Thoracic aorta (tissue), 2 donors: ENCODE measurements around the gene TMEM54. TPM values are rescaled to one million over a fixed set of nuclear protein-coding genes. Genes with fewer than 3 reads are reported as not detected.

ENCODE experiments used
- ATAC-seq: fragments of 150-250 bp; one replicate; pipeline ENCODE4 v1.8.0; 2017; ENCODE audit warnings: low read depth; ENCODE audit not compliant: insufficient number of reproducible peaks, low FRiP score
- DNase-seq: peaks from one replicate; pipeline ENCODE4 v3.0.0-alpha.2; 2020; ENCODE audit warnings: low spot score
- H3K27ac ChIP-seq, 2 donors: fragments of 200-600 bp; sonication (generic); 1 replicate in 1 of 2; 2 replicates in 1 of 2; pipeline ENCODE4 v1.5.1; 2016; ENCODE audit warnings: mild to moderate bottlenecking in 2 of 2, moderate library complexity in 2 of 2
- H3K27me3 ChIP-seq: fragments of 200-600 bp; sonication (generic); replicated peaks from 2 replicates; pipeline ENCODE4 v1.6.0; 2016; ENCODE audit warnings: mild to moderate bottlenecking; ENCODE audit not compliant: insufficient read depth
- H3K36me3 ChIP-seq: fragments of 200-600 bp; sonication (generic); one replicate; pipeline ENCODE4 v1.5.1; 2016
- H3K4me1 ChIP-seq, 2 donors: fragments of 200-600 bp; sonication (generic); 1 replicate in 1 of 2; 2 replicates in 1 of 2; pipeline versions ENCODE4 v1.5.1 to v1.6.0; 2016; ENCODE audit warnings: low read depth in 2 of 2, mild to moderate bottlenecking in 1 of 2; ENCODE audit not compliant: control insufficient read depth in 1 of 2
- H3K4me3 ChIP-seq: fragments of 200-600 bp; sonication (generic); 2 replicates; pipeline ENCODE4 v1.5.1; 2016; ENCODE audit warnings: mild to moderate bottlenecking
- H3K9me3 ChIP-seq: fragments of 200-600 bp; sonication (generic); 2 replicates; pipeline ENCODE4 v1.5.1; 2016
- total RNA-seq, 2 donors: library from RNA; depleted of rRNA; stranded (reverse); fragments of >200 nt; gene quantifications; one replicate each; pipeline versions ENCODE4 v1.1.0 to v1.2.3, GENCODE V29; 2016
- TF ChIP-seq, protein P1 (sequence below): fragments of 200-600 bp; sonication (generic); IDR thresholded peaks from one replicate; pipeline ENCODE4 v1.5.1; 2019; ENCODE audit warnings: antibody characterized with exemption

The TMEM54 gene
- total RNA-seq, 2 donors from 2014 or later, result 28.1 to 56.6 TPM

DNA sequence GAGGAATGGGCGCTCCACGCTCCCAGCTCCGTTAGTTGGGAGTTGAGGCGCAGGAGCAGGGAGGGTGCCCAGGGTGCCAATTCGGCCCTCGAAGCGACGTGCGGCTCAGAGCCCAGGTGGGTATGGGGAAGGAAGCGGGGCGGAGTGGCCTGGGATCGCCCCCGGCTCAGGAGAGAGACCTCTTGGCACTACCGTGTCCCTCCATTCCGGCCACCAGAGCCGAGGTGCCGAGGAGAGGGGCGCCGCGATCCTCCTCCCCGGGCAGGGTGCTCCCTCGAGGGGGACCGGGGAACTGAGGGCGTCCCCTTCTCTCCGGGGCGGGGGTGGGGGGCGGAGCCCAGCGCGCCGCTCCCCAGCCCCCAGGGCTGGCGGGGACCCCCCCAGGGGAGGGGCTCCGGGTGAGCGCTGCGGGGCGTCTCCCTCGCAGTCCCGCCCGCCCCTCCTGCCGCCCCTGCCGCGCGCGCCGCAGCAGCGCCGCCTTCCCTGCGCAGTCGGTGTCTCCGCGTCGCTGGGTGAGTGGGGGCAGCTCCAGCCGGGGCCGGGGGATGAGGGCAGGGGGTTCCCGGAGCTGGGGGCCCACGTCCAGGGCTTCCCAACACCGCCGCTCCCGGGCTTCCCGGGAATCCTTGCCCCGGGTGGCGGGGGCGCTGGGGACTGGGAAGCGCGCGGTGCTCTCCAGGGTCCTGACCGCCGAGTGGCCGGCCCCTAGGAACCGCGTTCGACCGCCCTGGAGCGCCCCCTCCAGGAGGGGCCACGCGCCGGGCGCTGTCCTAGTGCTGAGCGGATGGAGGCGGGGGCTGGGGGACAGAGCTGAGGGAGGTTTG lies 15.0 kb downstream of the TMEM54 start, which contains the start of gene HPCA:
TSS of gene HPCA (plus strand) at position 488 of the 824 bp plus-strand sequence. CDS start 2,408 bp downstream, outside the sequence.
- H3K9me3 ChIP-seq, result no peaks in the 10 kb centered on the region
- DNase-seq, result no peak
- peak within 1 kb of the TSS; percentile 38 for H3K4me3 ChIP-seq
- no peak for ATAC-seq
- H3K27ac ChIP-seq, result no peak within 1 kb of the TSS
- H3K27me3 ChIP-seq, result peaks cover 6% of the 10 kb centered on the region
- TF ChIP-seq, protein P1, sequence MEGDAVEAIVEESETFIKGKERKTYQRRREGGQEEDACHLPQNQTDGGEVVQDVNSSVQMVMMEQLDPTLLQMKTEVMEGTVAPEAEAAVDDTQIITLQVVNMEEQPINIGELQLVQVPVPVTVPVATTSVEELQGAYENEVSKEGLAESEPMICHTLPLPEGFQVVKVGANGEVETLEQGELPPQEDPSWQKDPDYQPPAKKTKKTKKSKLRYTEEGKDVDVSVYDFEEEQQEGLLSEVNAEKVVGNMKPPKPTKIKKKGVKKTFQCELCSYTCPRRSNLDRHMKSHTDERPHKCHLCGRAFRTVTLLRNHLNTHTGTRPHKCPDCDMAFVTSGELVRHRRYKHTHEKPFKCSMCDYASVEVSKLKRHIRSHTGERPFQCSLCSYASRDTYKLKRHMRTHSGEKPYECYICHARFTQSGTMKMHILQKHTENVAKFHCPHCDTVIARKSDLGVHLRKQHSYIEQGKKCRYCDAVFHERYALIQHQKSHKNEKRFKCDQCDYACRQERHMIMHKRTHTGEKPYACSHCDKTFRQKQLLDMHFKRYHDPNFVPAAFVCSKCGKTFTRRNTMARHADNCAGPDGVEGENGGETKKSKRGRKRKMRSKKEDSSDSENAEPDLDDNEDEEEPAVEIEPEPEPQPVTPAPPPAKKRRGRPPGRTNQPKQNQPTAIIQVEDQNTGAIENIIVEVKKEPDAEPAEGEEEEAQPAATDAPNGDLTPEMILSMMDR, result peak; percentile 28
- H3K4me1 ChIP-seq, result peaks cover 13 to 20% of the 10 kb centered on the region in 2 donors
- no peaks in the 10 kb centered on the region for H3K36me3 ChIP-seq

DNA sequence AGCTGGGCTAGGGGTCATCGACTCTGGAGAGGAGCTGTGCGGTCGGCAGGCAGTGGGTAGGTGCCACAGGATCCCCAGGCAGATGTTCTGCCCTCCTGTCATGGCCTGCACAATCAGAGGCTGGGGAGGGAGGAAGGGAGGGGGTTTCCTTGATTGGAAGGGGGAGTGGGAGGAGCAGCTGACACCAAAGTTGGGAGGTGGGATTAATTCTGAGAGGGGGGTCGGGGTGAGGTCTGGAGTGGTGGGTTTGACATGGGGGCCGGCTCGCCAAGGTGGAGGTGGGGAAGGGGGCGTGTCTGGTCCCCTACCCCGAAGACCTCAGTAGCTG lies 15.5 kb downstream of the TMEM54 start:
- DNase-seq (no peak), ATAC-seq (no peak)
- no peak overlapping the region for H3K4me3 ChIP-seq
- no peak overlapping the region for H3K27ac ChIP-seq
- H3K36me3 ChIP-seq, result no peaks in the 10 kb centered on the region
- TF ChIP-seq, protein P1, result no peak
- H3K27me3 ChIP-seq, result peaks cover 6% of the 10 kb centered on the region
- H3K4me1 ChIP-seq, result peaks cover 13 to 22% of the 10 kb centered on the region in 2 donors
- no peaks in the 10 kb centered on the region for H3K9me3 ChIP-seq

DNA sequence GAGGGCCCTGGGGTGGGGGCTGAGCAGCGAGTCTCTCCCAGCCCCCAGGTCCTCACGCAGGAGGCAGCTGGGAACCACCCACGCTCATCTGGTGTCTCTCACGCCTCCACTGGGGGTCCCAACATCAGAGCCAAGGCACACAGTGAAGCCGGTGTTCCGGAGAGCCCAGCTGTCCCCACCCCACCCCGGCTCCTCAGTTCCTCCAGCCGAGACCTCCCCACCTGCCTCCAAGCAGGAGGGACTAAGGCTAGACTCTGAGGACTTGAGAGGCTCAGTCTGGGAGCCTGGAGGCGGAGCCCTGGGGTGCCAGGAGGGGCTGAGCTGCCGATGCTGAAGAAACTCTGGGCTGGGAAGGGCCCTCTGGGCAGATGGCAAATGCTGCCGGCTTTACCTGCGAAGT lies 16.5 kb downstream of the TMEM54 start:
- Histone ChIP-seq H3K27ac (no peak overlapping the region), H3K27me3 (peaks cover 6% of the 10 kb centered on the region), H3K4me1 (peaks cover 13 to 22% of the 10 kb centered on the region in 2 donors), H3K4me3 (no peak overlapping the region), H3K36me3 (no peaks in the 10 kb centered on the region), H3K9me3 (no peaks in the 10 kb centered on the region)
- ATAC-seq, result no peak
- no peak for DNase-seq
- TF ChIP-seq, protein P1, result no peak

DNA sequence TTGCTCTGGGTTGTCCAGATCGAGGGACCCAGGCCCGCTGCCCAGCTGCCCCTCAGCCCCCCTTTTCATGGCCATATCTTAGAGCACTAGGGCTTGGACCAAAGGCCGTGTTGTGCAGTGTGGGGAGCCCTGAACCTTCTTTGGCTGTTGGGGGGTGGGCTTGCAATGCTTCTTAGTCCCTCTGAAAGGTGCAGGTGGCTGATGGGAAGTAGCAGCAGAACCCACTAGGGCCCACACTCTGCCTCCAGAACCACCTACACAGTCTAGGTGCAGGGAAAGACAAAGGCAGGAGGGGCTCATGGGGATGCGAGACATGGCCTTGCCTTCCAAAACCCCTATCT lies 17.2 kb downstream of the TMEM54 start:
- H3K27me3 ChIP-seq, result peaks cover 6% of the 10 kb centered on the region
- TF ChIP-seq, protein P1, result no peak
- H3K9me3 ChIP-seq, result no peaks in the 10 kb centered on the region
- no peak for ATAC-seq
- no peak overlapping the region for H3K27ac ChIP-seq
- no peak for DNase-seq
- no peak overlapping the region for H3K4me3 ChIP-seq
- no peaks in the 10 kb centered on the region for H3K36me3 ChIP-seq
- peaks cover 13 to 22% of the 10 kb centered on the region in 2 donors for H3K4me1 ChIP-seq

GRCh38 chr1:32883338-32884031 lies 17.7 kb downstream of the TMEM54 start:
- H3K4me1 ChIP-seq, result peaks cover 13 to 22% of the 10 kb centered on the region in 2 donors
- DNase-seq (no peak), ATAC-seq (no peak)
- H3K27ac ChIP-seq, result no peak overlapping the region
- H3K36me3 ChIP-seq, result no peaks in the 10 kb centered on the region
- TF ChIP-seq, protein P1, result no peak
- no peaks in the 10 kb centered on the region for H3K9me3 ChIP-seq
- H3K4me3 ChIP-seq, result no peak overlapping the region
- H3K27me3 ChIP-seq, result peaks cover 6% of the 10 kb centered on the region
